ENCODE results near the gene LRRC8A.

The LRRC8A gene

GRCh38 chr9:128933731-128934130 is 51.8 kb downstream of the LRRC8A start:
- H4K20me1 ChIP-seq (ENCODE audit: insufficient read depth, low read length) = no peaks in the 10 kb centered on the region
- TF ChIP-seq EZH2phosphoT487 (IDR thresholded peaks at IDR 0.05; ENCODE audit: low read depth) (no peak), CTCF (IDR thresholded peaks at IDR 0.05; ENCODE audit: low read depth, low read length) (no peak)
- no peaks in the 10 kb centered on the region for H3K27me3 ChIP-seq (ENCODE audit: low read depth, low read length)
- H3K36me3 ChIP-seq (replicated peaks; ENCODE audit: low read depth, low read length) = no peaks in the 10 kb centered on the region
- no peak overlapping the region for H2AFZ ChIP-seq (ENCODE audit: low read depth, low read length)
- H3K9me3 ChIP-seq (ENCODE audit: insufficient read depth, low read length) = no peaks in the 10 kb centered on the region
- no peaks in the 10 kb centered on the region for H3K4me1 ChIP-seq (ENCODE audit: low read length)
- H3K9ac ChIP-seq (ENCODE audit: low read length) = no peak overlapping the region
- H3K4me2 ChIP-seq (ENCODE audit: low read length) = no peak overlapping the region
- no peaks in the 10 kb centered on the region for H3K79me2 ChIP-seq (ENCODE audit: low read length)
- H3K27ac ChIP-seq (ENCODE audit: low read length) = no peak overlapping the region
- no peak overlapping the region for H3K4me3 ChIP-seq (ENCODE audit: low read length)

GRCh38 chr9:128936171-128936865 is 54.4 kb downstream of the LRRC8A start:
- Histone ChIP-seq H4K20me1 (ENCODE audit: insufficient read depth, low read length) (no peaks in the 10 kb centered on the region), H3K4me3 (ENCODE audit: low read length) (no peak overlapping the region), H2AFZ (ENCODE audit: low read depth, low read length) (no peak overlapping the region), H3K36me3 (replicated peaks; ENCODE audit: low read depth, low read length) (no peaks in the 10 kb centered on the region), H3K27me3 (ENCODE audit: low read depth, low read length) (no peaks in the 10 kb centered on the region), H3K9me3 (ENCODE audit: insufficient read depth, low read length) (no peaks in the 10 kb centered on the region), H3K79me2 (ENCODE audit: low read length) (no peaks in the 10 kb centered on the region), H3K4me2 (ENCODE audit: low read length) (no peak overlapping the region), H3K27ac (ENCODE audit: low read length) (no peak overlapping the region), H3K9ac (ENCODE audit: low read length) (no peak overlapping the region), H3K4me1 (ENCODE audit: low read length) (no peaks in the 10 kb centered on the region)
- TF ChIP-seq EZH2phosphoT487 (IDR thresholded peaks at IDR 0.05; ENCODE audit: low read depth) (no peak), CTCF (IDR thresholded peaks at IDR 0.05; ENCODE audit: low read depth, low read length) (no peak)

GRCh38 chr9:128937310-128938165 is 55.6 kb downstream of the LRRC8A start:
- no peaks in the 10 kb centered on the region for H4K20me1 ChIP-seq (ENCODE audit: insufficient read depth, low read length)
- H3K4me2 ChIP-seq (ENCODE audit: low read length) = no peak overlapping the region
- H3K9me3 ChIP-seq (ENCODE audit: insufficient read depth, low read length) = no peaks in the 10 kb centered on the region
- H2AFZ ChIP-seq (ENCODE audit: low read depth, low read length) = no peak overlapping the region
- no peak for TF ChIP-seq CTCF (IDR thresholded peaks at IDR 0.05; ENCODE audit: low read depth, low read length)
- no peak for TF ChIP-seq EZH2phosphoT487 (IDR thresholded peaks at IDR 0.05; ENCODE audit: low read depth)
- H3K36me3 ChIP-seq (replicated peaks; ENCODE audit: low read depth, low read length) = no peaks in the 10 kb centered on the region
- no peak overlapping the region for H3K27ac ChIP-seq (ENCODE audit: low read length)
- H3K79me2 ChIP-seq (ENCODE audit: low read length) = no peaks in the 10 kb centered on the region
- H3K27me3 ChIP-seq (ENCODE audit: low read depth, low read length) = no peaks in the 10 kb centered on the region
- H3K4me1 ChIP-seq (ENCODE audit: low read length) = no peaks in the 10 kb centered on the region
- no peak overlapping the region for H3K4me3 ChIP-seq (ENCODE audit: low read length)
- H3K9ac ChIP-seq (ENCODE audit: low read length) = no peak overlapping the region

GRCh38 chr9:128940271-128940921 is 58.5 kb downstream of the LRRC8A start:
- H3K36me3 ChIP-seq (replicated peaks; ENCODE audit: low read depth, low read length) = no peaks in the 10 kb centered on the region
- no peak overlapping the region for H3K4me3 ChIP-seq (ENCODE audit: low read length)
- H3K27me3 ChIP-seq (ENCODE audit: low read depth, low read length) = no peaks in the 10 kb centered on the region
- no peaks in the 10 kb centered on the region for H3K79me2 ChIP-seq (ENCODE audit: low read length)
- H4K20me1 ChIP-seq (ENCODE audit: insufficient read depth, low read length) = no peaks in the 10 kb centered on the region
- H3K4me2 ChIP-seq (ENCODE audit: low read length) = no peak overlapping the region
- H3K9ac ChIP-seq (ENCODE audit: low read length) = no peak overlapping the region
- TF ChIP-seq CTCF (IDR thresholded peaks at IDR 0.05; ENCODE audit: low read depth, low read length) (no peak), EZH2phosphoT487 (IDR thresholded peaks at IDR 0.05; ENCODE audit: low read depth) (no peak)
- H3K4me1 ChIP-seq (ENCODE audit: low read length) = no peaks in the 10 kb centered on the region
- no peaks in the 10 kb centered on the region for H3K9me3 ChIP-seq (ENCODE audit: insufficient read depth, low read length)
- no peak overlapping the region for H3K27ac ChIP-seq (ENCODE audit: low read length)
- no peak overlapping the region for H2AFZ ChIP-seq (ENCODE audit: low read depth, low read length)

Measured in OCI-LY3 (cell line).